NCI-H146 (cell line): ENCODE data around the gene WDR27.
"Not testable (repeated sequence)": the region's sequence is repeated elsewhere in the genome, so short reads cannot be mapped to it uniquely, and the experiment has no call there.

Source experiments
- DNase-seq: peaks from one replicate; lab custom pipeline; 2025; lab: John Stamatoyannopoulos, UW

Gene WDR27

DNA sequence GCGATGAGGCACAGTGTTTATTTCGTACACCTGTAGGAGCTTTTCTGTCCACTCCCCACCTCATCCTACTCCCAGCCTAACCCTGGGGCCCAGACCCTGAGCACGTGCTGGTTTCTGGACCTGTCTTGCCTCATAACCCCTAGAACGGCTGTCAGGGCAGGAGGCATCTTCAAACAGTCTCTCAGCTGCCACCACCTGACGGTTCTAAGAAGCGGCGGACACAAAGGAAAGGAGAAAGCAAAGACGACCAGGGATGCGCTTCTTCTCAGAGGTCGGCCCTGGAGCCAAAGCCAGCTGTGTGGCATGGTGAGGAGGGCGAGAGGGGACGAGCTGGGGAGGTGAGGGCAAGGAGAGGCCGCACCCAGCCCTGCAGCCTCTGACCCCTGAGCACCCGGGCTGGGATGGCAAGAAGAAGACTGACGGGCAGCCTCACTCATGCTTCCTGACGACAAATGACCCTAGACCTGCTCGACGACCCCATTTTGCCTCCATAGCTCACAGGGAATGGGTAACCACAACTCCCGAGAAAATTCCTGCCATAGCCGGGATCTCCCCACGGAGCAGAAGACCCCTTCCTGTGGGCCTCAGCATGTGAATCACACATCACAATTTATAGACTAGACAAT is 62.1 kb downstream of the WDR27 start:
- DNase-seq, result no peak

DNA sequence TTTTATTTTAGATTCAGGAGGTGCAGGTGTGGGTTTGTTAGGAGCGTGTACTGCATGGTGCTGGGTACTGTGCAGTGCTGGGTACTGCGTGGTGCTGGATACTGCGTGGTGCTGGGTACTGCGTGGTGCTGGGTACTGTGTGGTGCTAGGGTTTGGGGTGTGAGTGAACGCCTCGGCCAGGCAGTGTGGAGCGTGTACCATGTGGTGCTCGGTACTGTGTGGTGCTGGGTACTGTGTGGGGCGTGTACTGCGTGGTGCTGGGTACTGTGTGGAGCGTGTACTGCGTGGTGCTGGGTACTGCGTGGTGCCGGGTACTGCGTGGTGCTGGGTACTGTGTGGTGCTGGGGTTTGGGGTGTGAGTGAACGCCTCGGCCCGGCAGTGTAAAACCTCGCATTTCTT is 62.9 kb downstream of the WDR27 start:
- DNase-seq, result no peak

GRCh38 chr6:169638388-169638787 is 63.4 kb downstream of the WDR27 start:
- no peak for DNase-seq

GRCh38 chr6:169635345-169635744 is 66.5 kb downstream of the WDR27 start:
- DNase-seq, result no peak

- DNase-seq, result no peak
Measured at GRCh38 chr6:169632841-169633240, 69.0 kb downstream of the WDR27 start.

DNA sequence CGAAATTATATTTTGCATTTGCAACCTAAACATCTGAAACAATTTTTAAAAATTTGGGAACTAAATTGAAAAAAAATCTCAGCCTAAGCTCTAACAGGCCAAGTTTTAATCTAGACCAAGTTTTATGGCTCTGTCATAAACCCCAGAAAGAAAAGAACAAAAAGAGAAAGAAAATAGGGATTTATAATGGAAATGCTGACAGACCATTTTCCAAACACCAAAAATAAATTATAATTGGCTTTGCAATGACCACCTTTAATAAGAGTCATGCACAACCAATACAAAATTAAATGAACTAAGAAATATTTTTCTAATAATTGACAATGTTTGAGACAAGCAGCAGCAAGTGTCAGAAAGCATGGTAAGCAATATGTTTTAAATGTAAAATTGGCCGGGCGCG is 72.6 kb downstream of the WDR27 start:
- no peak for DNase-seq

DNA sequence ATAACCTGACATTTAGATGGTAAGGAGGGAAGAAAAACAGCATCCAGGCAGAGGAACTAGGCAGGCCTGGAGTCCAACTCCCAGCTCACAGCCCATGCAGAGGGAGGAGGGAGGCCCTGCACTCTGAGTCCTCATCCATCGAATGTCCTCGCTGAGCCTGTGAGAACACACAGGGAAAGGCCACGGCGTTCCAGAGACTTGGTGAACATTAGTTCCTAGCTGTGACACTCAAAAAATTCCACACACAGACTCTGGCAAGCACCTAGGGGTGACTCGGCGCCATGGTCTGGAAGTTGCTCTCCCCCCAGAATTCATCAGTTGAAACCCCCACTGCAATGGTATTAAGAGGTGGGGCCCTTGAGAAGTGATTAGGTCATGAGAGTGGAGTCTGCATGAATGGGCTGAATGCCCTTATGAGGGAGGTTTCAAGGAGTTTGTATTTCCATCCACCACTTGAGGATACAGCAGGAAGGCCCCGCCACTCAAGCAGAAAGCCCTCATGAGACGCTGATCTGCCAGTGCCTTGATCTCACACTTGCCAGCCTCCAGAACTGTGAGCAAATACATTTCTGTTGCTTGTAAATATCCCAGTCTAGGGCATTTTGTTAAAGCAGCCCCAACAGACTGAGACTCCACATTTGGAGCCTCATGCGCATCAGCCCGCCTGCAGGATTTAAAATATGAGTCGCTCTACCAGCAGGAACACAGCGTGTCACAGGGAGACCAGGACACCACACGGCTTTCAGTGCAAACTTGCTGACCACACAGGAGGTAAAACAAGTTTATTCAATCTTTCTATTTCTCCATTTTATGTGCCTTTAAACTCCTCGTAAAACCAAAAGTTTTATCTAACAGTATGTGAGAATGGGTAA is 73.9 kb downstream of the WDR27 start:
- no peak for DNase-seq

- DNase-seq, result no peak
Measured at GRCh38 chr6:169626649-169627048, 75.2 kb downstream of the WDR27 start.

DNA sequence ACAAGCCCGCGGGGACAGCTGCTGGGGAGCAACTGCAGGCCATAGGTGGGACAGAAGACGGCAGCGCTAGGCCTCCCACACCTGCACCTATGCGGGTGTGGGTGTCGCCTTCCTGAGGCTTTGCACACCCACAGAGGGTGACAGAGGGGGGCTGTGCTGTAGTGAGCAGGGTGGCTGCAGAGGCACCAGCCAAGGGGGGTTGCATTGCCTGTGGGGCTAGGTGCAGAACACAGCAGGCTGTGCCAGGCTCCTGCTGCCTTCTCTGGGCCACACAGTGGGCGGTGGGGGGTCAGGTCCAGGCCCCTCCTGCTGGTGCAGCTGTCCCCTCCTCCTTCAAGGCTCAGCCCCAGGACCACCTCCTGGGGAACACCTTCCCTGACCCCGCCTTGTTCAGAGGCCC is 75.7 kb downstream of the WDR27 start:
- DNase-seq, result no peak

- no peak for DNase-seq
Measured at GRCh38 chr6:169625376-169625775, 76.5 kb downstream of the WDR27 start.

- no peak for DNase-seq
Measured at GRCh38 chr6:169624785-169625184, 77.0 kb downstream of the WDR27 start.

GRCh38 chr6:169623975-169624374 is 77.9 kb downstream of the WDR27 start:
- DNase-seq, result no peak

- DNase-seq, result no peak
Measured at GRCh38 chr6:169623343-169623742, 78.5 kb downstream of the WDR27 start.

DNA sequence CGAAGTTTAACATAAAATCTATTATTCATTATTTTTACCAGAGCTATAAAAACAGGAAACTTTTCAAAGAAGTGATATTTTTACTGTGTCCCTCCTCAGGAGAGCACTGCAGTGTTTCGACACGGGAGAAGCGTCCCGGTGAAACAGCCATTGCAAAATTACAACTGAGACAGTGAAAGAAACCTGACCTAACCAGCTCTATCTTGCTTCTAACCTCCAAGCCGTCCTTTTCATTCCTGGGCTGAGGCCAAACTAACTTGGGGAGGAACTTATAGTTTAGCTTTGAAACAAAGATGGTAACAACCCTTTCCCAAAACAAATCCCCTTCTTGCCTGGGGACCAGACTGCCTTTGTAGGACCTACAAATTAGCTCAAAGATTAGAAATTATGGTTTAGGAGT is 79.2 kb downstream of the WDR27 start:
- DNase-seq, result no peak

- DNase-seq, result no peak
Measured at GRCh38 chr6:169621311-169621710, 80.5 kb downstream of the WDR27 start.

- DNase-seq, result no peak
Measured at GRCh38 chr6:169620171-169621130, 81.4 kb downstream of the WDR27 start.

GRCh38 chr6:169619650-169620049 is 82.2 kb downstream of the WDR27 start:
- DNase-seq, result no peak

DNA sequence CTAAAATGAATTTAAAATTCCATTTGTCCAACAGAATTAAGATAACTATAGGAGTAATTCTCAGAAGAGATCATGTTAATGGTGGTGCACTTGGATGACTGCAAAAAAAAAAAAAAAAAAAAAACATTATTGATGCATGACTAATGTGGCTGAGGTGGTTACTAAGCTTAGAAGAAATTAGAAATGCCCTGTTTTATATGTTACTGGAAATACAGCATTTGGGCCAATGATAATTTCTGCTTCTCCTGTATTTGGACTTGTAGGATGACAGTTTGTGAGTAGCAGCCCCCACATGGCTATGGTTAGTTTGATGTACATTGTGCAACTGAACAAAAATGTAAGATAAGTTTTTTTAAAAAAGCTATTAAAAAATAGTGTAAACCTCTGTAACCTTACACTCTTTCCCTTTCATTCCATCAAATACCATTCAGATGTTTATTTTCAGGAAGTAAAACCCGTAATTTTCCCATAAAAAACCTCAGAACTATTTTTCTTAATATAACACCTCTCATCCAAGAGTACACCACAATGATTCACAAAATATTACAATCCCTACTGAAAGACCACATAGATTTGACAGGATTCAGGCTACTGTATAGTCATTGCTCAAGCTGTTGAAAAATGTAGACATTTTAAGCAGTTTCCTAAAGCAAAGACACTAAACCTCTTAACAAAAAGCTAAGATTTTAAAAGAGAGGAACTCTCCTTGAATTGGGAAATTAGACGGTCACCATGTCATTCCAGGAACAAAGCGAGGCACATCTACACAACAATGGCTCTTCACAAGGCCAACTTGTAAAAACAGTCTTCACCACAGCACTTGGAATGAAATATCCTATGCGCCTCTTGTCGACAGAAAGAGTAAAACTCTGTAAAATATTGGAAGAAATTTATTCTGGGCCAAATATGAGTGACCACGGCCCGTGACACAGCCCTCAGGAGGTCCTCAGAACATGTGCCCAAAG is 83.0 kb downstream of the WDR27 start:
- no peak for DNase-seq

DNA sequence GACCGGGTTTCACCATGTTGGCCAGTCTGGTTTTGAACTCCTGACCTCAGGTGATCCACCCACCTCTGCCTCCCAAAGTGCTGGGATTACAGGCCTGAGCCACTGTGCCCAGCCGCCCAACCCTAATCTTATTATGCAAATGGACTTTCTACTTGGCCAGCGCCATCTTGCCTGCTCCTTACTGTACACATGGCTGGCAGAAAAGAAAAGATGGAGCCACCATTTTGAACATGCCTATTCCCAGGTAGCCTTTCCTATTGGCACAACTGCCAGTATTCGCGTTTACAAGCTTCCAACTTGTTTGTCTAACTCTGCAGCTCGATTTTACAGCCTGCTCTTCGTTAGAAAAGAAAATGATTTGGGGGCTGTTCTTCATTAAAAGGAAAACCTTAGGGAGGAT is 84.3 kb downstream of the WDR27 start:
- DNase-seq, result no peak

- not testable (repeated sequence) for DNase-seq
Measured at GRCh38 chr6:169608609-169609008, 93.2 kb downstream of the WDR27 start.

DNA sequence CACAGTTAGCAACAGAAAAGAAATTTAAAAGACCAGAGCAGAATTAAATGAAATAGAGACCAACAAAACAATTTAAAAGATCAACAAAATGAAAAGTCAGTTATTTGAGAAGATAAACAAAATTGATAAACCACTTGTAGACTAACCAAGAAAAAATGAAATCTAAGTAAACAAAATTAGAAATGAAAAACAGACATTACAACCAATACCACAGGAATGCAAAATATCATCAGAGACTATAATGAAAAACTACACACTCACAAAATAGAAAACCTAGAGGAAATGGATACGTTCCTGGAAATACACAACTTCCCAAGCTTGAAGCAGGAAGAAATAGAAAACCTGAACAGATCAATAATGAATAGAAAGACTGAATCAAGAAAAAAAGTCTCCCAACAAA is 97.8 kb downstream of the WDR27 start:
- no peak for DNase-seq
